Astrocyte (in vitro differentiated cells and primary cell): ENCODE results near the gene HSF5.

Experiments
- CTCF ChIP-seq: IDR thresholded peaks from 2 replicates; pipeline ENCODE4 v1.5.1; 2011; ENCODE audit warnings: low read depth, mild to moderate bottlenecking, inconsistent platforms, low read length, moderate library complexity; ENCODE audit not compliant: insufficient read depth
- EZH2 ChIP-seq: IDR thresholded peaks from 2 replicates; pipeline ENCODE4 v1.6.1; 2012; ENCODE audit warnings: mild to moderate bottlenecking, low read length, inconsistent platforms; ENCODE audit not compliant: insufficient read depth

- TF ChIP-seq CTCF (no peak), EZH2 (no peak)
Observed at GRCh38 chr17:58399974-58400373, 88.2 kb downstream of the HSF5 start.
